Caki2 (cell line): Measurements from ENCODE around the gene EPN1. TPM values are rescaled to one million over a fixed set of nuclear protein-coding genes. Genes with fewer than 3 reads are reported as not detected.

Experiments
- DNase-seq: peaks from one replicate; pipeline ENCODE4 v3.0.0-alpha.2; 2015; ENCODE audit warnings: low read depth
- in situ Hi-C: cut with HindIII; loops from 2 replicates; pipeline ENCODE4 v1.10.0; 2016; ENCODE audit warnings: low sequenced_read_pairs, low pct_unique_long_range_greater_than_20kb, mixed read lengths
- total RNA-seq: library from RNA; depleted of rRNA; stranded (reverse); fragments of >200 nt; shearing (Covaris generic); gene quantifications from 2 replicates; pipeline ENCODE4 v1.2.3, GENCODE V29; 2014; ENCODE audit warnings: low replicate concordance

The EPN1 gene
- total RNA-seq, 1 experiment from 2014 or later, result 123 TPM

DNA sequence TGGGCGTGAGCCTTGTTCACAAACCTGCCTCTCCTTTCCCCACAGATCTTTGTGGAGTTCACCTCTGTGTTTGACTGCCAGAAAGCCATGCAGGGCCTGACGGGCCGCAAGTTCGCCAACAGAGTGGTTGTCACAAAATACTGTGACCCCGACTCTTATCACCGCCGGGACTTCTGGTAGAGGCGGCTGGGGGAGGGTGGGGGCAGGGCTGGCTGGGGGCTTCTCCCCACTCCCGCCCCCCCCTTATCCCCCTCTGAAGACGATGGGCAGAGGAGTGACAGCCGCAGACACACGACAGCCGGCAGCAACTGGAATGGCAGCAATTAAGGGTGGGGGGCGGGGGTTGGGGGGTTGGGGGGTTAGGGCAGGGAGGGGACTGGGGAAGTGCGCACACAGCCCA is 1.1 kb upstream of the EPN1 start:
- DNase-seq, result no peak
- in situ Hi-C loops, result no loop called here

- DNase-seq, result no peak
- in situ Hi-C loops, result no loop called here
Observed at GRCh38 chr19:55674459-55674840, 576 bp upstream of the EPN1 start.

DNA sequence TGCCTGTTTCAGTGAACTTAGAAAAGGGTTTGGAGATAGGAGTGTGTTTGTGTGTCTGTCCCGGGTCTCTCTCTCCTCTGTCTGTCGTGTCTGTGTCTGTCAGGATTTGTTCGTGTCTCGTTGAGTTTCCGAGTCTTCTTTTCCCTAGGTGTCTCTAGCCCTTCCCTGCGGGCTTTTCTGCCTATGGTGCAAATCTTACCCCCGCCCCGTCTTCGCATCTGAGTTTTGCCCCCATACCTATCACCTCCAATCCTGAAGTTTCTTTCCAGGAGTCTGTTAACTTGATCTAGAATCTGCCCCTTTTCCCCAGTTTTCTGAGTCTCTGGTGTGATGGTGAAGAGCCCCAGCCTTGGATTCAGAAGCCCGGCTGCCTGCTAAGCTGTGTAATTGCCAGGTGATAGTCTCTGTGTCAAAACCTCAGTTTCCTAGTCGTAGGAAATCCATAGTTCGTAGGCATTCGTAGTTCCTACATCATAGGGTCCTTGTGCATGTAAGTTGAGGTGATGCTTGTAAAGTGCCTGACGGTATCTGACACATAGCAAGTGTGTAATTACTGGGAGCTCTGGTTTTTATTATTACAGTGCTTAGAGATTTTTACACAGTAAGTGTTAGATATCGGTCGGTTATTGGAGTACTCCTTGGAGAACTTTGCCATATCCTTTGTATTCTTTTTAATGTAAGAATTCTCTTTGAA is 782 bp downstream of the EPN1 start:
- no peak for DNase-seq
- in situ Hi-C loops, result no loop called here

GRCh38 chr19:55676383-55676782 is 1.4 kb downstream of the EPN1 start:
- in situ Hi-C loops, result no loop called here

GRCh38 chr19:55676889-55677505 is 2.0 kb downstream of the EPN1 start:
- DNase-seq, result no peak
- in situ Hi-C loops, result no loop called here

More at GRCh38 chr19:55676383-55676782, 1.4 kb downstream of the EPN1 start:
- no peak for DNase-seq

GRCh38 chr19:55677572-55678028 is 2.6 kb downstream of the EPN1 start:
- in situ Hi-C loops, result no loop called here
- DNase-seq, result no peak

DNA sequence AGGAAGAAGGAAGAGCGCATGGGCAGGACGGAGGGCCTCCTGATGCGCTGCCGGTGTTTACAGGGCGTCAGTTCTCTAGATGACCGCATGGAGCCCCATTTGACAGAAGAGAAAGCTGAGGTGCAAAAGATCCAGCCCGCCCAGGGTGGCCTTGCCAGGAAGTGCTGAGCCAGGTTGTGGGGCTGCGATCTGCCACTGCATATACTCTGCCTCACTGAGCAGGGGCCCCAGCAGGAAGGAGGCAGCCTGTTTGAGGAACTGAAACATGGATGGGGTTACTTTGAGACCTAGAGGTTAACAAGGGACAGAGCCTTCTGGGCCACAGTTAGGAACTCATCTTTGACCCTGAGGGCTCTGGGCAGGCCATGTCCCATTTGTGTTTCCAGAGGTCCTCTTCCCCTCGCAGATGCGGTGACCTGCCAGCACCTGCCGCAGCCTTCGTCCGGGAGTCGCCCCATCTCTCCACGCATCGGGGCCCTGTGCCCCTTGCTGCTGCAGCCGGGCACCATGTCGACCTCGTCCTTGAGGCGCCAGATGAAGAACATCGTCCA is 3.2 kb downstream of the EPN1 start:
- in situ Hi-C loops, result no loop called here
- DNase-seq, result no peak

- in situ Hi-C loops, result no loop called here
- DNase-seq, result no peak
Observed at GRCh38 chr19:55679343-55680257, 4.6 kb downstream of the EPN1 start.

DNA sequence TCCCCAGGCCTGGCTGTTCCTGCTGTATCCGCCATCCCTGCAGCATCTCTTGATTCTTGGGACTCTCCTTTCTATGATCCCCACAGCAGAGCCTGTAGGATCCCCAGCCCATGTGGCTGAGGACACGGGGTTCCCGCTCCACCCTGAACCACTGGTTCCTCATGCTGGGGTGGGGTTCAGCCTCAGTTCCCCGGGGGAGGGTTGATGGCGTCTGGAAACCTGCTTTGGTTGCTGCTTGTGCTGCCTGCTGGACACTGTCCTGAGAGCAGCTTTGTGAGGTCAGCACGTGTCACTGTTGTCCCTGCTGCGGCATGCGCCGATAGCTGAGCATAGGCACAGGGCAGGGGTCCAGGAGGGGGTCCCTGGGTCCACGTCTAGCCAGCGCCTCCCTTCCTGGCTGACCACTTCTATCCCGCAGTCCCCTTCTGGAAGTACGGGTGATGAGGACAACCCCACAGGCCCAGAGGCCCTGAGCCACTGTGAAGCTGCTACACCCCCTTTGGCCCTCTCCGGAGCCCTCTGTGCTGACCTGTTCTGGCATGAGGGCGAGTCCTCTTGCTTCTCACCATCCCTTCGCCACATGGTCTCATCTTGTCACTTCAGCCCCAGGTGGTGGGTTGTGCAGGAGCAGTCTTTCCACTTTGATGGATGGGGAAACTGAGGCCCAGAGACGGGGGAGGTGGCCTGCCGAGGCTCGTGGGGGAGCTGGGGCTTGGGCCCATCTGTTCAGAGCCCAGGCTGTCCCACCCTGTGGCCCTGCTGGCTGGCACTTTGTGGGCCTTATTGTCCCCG is 5.5 kb downstream of the EPN1 start:
- in situ Hi-C loops, result no loop called here
- no peak for DNase-seq

- DNase-seq, result no peak
- in situ Hi-C loops, result no loop called here
Observed at GRCh38 chr19:55681131-55682092, 6.4 kb downstream of the EPN1 start.

DNA sequence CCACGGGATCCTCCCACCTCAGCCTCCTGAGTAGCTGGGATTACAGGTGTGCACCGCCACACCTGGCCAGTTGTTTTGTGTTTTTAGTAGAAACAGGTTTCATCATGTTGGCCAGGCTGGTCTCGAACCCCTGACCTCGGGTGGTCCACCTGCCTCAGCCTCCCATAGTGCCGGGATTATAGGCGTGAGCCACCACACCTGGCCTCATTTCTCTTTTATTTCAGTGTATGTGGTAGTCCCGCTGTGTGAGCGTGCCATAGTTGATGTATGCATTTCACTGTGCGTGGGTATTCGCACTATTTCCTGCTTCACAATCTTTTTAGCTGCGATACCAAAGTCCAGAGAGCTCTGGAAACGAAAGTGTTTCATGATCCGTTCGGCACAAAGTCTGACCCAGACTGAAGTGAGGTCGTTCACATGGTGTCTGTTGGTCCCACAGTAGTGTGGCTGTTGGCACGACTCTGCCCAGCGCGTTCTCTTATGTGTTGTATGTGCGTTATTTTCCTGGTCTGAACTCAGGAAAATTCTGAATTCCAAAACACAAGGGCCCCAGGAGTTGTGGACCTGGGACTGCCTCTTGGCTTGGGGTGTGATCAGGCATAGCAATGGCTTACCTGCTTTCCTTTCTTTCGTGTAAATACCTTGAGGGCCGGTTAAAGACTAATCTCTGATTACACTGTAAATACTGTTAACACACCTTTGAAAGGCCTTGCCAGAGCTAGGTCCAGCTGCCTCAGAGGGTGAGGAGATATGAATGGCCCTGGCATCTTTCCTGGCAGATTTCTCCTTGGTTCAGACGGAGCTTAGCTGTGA is 8.6 kb downstream of the EPN1 start:
- in situ Hi-C loops, result no loop called here
- DNase-seq, result no peak

DNA sequence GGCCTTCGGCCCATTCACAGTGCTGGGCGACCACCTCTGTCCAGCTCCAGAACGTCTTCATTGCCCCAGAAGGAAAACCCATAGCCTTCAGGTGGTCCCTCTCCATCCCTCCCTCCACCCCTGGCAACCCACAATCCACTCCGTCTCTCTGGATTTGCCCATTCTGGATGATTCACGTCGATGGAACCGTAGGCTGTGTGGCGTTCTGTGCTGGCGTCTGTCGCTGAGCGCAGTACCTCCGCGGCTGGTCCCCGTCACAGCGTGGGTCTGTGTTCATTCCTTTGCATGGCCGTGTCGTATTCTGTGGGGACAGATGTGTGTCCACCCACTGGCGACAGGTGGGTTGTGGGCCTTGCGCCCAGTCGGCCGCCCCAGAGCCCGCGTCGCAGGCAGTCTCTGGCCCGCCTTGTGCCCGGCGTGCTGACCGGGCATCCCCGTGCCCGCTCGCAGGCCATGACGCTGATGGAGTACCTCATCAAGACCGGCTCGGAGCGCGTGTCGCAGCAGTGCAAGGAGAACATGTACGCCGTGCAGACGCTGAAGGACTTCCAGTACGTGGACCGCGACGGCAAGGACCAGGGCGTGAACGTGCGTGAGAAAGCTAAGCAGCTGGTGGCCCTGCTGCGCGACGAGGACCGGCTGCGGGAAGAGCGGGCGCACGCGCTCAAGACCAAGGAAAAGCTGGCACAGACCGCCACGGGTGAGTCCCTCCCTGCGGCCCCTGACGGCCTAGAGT is 10.1 kb downstream of the EPN1 start:
- in situ Hi-C loops, result no loop called here
- DNase-seq, result no peak

- in situ Hi-C loops, result no loop called here
- DNase-seq, result no peak
Observed at GRCh38 chr19:55685776-55686175, 10.8 kb downstream of the EPN1 start.

GRCh38 chr19:55686311-55687050 is 11.5 kb downstream of the EPN1 start:
- DNase-seq, result no peak
- in situ Hi-C loops, result no loop called here
